Tracheal epithelial cell (primary cell): Measurements from ENCODE around the gene MYO6. TPM values are rescaled to one million over a fixed set of nuclear protein-coding genes. Genes with fewer than 3 reads are reported as not detected.

Experiments used
- total RNA-seq: library from RNA; depleted of rRNA; stranded (reverse); fragments of >200 nt; gene quantifications from 2 replicates; pipeline ENCODE4 v1.2.1, GENCODE V29; 2014

MYO6 gene
- total RNA-seq: 18.1 and 25.1 TPM in 2 replicates

DNA sequence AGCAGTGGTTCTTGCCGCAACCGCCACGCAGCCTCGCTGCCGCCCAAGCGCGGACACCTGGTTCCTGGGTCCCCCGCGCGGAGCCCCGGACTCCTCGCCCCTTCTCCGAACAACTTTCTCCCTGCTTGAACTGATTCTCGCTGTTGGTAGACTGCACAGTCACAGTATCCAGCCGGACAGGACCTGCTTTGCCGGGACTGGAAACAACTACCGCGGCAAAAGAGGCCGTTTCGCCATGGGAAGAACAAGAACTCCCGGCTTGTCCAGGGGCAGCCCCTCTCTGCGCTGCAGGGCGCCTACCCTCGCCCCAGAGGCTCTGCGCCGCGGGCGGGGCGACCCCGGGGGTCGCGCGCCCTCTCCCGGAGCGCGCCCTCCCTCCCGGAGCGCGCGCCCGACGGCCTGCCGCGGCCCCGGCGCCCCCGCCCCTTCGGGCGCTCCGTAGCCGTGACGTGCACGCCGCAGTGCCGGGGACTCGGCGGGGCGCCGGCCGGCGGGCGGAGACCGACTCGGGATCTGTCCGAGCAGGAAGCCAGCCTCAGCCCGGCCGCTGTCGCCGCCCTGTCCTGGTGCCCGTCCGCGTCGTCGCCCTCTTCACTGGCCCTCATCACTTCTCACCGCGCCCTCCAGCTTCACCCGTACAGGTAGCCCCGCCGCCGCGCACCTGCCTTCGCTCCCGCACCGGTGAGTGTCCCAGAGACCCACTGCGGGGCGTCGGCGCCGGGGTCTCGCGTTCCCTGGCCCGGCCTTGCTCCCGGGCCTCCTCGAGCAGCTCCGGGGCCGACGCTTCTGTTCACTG lies at the start of gene MYO6:
MYO6 (plus strand) TSS at position 497 of the 796 bp plus-strand sequence. CDS start 68,309 bp downstream, outside the sequence.

Other genes starting within 250 kb of the MYO6 start
- gene SENP6, start 147.4 kb upstream of the MYO6 start, total RNA-seq: 43.6 and 52.2 TPM in 2 replicates